Astrocyte of the cerebellum (primary cell): Measurements from ENCODE around the gene GPR17.

Experiments used
- DNase-seq: peaks from one replicate; pipeline ENCODE4 v3.0.0-alpha.2; 2011; ENCODE audit warnings: low read depth
- H3K4me3 ChIP-seq: 2 replicates; pipeline ENCODE4 v1.5.1; 2011; ENCODE audit warnings: mild to moderate bottlenecking, low read depth, low read length, moderate library complexity
- CTCF ChIP-seq: IDR thresholded peaks from 2 replicates; pipeline ENCODE4 v1.5.1; 2012; ENCODE audit warnings: low read length, low read depth, moderate library complexity, mild to moderate bottlenecking; ENCODE audit errors: missing control alignments
- in situ Hi-C: cut with HindIII; loops from 2 replicates; pipeline ENCODE4 v1.10.0; 2017; ENCODE audit warnings: low sequenced_read_pairs

GPR17 gene

DNA sequence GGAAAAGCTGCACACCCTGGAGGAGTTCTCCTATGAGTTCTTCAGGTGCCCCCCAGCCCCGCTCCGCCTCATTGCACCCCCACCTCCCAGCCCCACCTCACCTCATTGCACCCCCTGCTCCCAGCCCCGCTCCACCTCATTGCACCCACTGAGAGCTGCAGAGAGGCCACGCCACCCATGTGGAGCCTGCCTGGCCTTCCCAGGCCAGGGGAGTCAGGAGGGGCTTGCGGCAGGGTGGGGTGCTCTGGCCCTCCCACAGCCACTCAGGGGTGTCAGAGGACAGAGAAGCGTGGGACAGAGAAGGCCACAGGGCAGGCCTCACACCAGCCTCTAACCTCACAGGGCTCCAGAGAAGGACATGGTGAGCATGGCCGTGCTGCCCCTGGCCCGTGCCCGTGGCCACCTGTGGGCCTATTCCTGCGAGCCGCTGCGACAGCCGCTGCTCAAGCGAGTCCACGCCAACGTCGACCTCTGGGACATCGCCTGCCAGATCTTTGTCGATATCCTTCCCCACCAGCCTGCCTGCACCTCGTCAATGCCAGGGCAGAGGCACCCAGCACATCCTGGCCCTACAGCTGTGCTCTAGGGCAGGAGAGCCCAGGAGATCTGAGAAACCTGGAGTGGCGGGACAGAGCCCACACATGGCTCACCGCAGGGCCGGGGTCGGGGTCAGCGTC is 15.0 kb upstream of the GPR17 start:
- H3K4me3 ChIP-seq: no peak overlapping the region
- no peak for DNase-seq
- TF ChIP-seq CTCF: no peak
- in situ Hi-C loops: no loop called here

GRCh38 chr2:127631541-127631996 is 14.4 kb upstream of the GPR17 start:
- in situ Hi-C loops: no loop called here
- H3K4me3 ChIP-seq: no peak overlapping the region
- DNase-seq: no peak
- TF ChIP-seq CTCF: no peak

- DNase-seq: no peak
- no peak for TF ChIP-seq CTCF
- no peak overlapping the region for H3K4me3 ChIP-seq
- in situ Hi-C loops: no loop called here
These were observed 13.9 kb upstream of the GPR17 start for GRCh38 chr2:127631997-127632581.

- DNase-seq: no peak
- TF ChIP-seq CTCF: no peak
- in situ Hi-C loops: no loop called here
- H3K4me3 ChIP-seq: no peak overlapping the region
These were observed 13.1 kb upstream of the GPR17 start for GRCh38 chr2:127632592-127633489.

- no peak for TF ChIP-seq CTCF
- DNase-seq: no peak
- in situ Hi-C loops: no loop called here
- no peak overlapping the region for H3K4me3 ChIP-seq
These were observed 12.3 kb upstream of the GPR17 start for GRCh38 chr2:127633556-127634065.

DNA sequence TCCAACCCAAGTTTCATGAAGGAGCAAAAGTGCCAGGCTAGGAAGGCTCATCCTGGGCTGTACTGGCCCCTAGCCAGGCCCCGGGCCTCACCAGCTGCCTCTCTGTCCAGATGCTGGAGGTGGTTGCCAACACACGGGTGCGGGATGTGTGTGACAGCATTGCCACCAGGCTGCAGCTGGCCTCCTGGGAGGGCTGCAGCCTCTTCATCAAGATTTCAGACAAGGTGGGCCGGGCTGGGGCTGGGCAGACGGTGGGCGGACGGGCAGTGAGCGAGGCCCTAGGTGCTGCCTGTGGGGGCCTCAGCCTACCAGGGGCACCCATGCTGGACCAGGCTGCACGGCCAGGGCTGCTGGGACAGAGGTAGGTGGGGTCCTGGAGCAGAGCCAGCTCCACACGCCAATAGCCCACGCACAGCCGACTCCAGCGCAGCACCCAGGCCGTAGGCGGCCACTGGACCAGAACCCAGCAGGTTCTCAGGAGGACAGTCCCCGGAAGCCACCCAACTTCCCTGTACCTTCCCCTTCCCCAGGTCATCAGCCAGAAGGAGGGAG is 11.8 kb upstream of the GPR17 start:
- in situ Hi-C loops: no loop called here
- H3K4me3 ChIP-seq: no peak overlapping the region
- DNase-seq: no peak
- TF ChIP-seq CTCF: no peak
